ENCODE measurements around the gene PKNOX2. TPM values are rescaled to one million over a fixed set of nuclear protein-coding genes. Genes with fewer than 3 reads are reported as not detected.

The PKNOX2 gene
- total RNA-seq, 4 donors from 2014 or later: 0.40 to 5.9 (median 1.1) TPM; not detected in 1

GRCh38 chr11:125401235-125401634 is 236.7 kb downstream of the PKNOX2 start:
- no peak for DNase-seq
- Histone ChIP-seq H3K4me3 (no peak overlapping the region), H3K4me1 (peaks cover 0 to 18% (median 9%) of the 10 kb centered on the region in 3 donors), H3K9me3 (no peaks in the 10 kb centered on the region), H3K36me3 (no peaks in the 10 kb centered on the region), H3K27ac (peak overlapping the region in 1 of 4 donors; percentile 21), H3K27me3 (peaks cover 0 to 25% (median 0%) of the 10 kb centered on the region in 4 donors)
- intact Hi-C loops (cut with DNase I): no loop called here
- 80 to 81% methylated on average over 9 to 11 of the region's 12 CpGs for WGBS, 2 donors
- TF ChIP-seq POLR2A (IDR thresholded peaks at IDR 0.05): no peak
- TF ChIP-seq CTCF (IDR thresholded peaks at IDR 0.05): no peak

- H3K36me3 ChIP-seq: no peaks in the 10 kb centered on the region
- H3K9me3 ChIP-seq: no peaks in the 10 kb centered on the region
- H3K27ac ChIP-seq: no peak overlapping the region
- H3K4me1 ChIP-seq: peaks cover 0 to 18% (median 9%) of the 10 kb centered on the region in 3 donors
- H3K4me3 ChIP-seq: no peak overlapping the region
- no peak for DNase-seq
- intact Hi-C loops (cut with DNase I): no loop called here
- TF ChIP-seq POLR2A (IDR thresholded peaks at IDR 0.05): no peak
- no peak for TF ChIP-seq CTCF (IDR thresholded peaks at IDR 0.05)
- peaks cover 0 to 26% (median 0%) of the 10 kb centered on the region in 4 donors for H3K27me3 ChIP-seq
- WGBS, 2 donors: 65 to 78% methylated on average over 5 to 7 of the region's 11 CpGs
Measured at GRCh38 chr11:125401746-125402145, 237.2 kb downstream of the PKNOX2 start.

GRCh38 chr11:125402435-125402834 is 237.9 kb downstream of the PKNOX2 start:
- Histone ChIP-seq H3K27ac (no peak overlapping the region), H3K9me3 (no peaks in the 10 kb centered on the region), H3K4me3 (no peak overlapping the region), H3K27me3 (peaks cover 0 to 26% (median 0%) of the 10 kb centered on the region in 4 donors), H3K36me3 (no peaks in the 10 kb centered on the region), H3K4me1 (peaks cover 0 to 18% (median 9%) of the 10 kb centered on the region in 3 donors)
- 8 to 64% methylated on average over 2 of the region's 2 CpGs for WGBS, 2 donors
- TF ChIP-seq CTCF (IDR thresholded peaks at IDR 0.05) (no peak), POLR2A (IDR thresholded peaks at IDR 0.05) (no peak)
- intact Hi-C loops (cut with DNase I): no loop called here
- DNase-seq: no peak

GRCh38 chr11:125404157-125404810 is 239.7 kb downstream of the PKNOX2 start:
- 43 to 59% methylated on average over 3 to 12 of the region's 15 CpGs for WGBS, 2 donors
- H3K4me1 ChIP-seq: peaks cover 0 to 26% (median 9%) of the 10 kb centered on the region in 3 donors
- H3K36me3 ChIP-seq: no peaks in the 10 kb centered on the region
- no peak for TF ChIP-seq CTCF (IDR thresholded peaks at IDR 0.05)
- TF ChIP-seq POLR2A (IDR thresholded peaks at IDR 0.05): no peak
- H3K27me3 ChIP-seq: peaks cover 0 to 30% (median 0%) of the 10 kb centered on the region in 4 donors
- no peaks in the 10 kb centered on the region for H3K9me3 ChIP-seq
- DNase-seq: no peak
- H3K4me3 ChIP-seq: peak overlapping the region in 1 of 4 donors; percentile 43
- intact Hi-C loops (cut with DNase I): no loop called here
- no peak overlapping the region for H3K27ac ChIP-seq

Data from esophagus squamous epithelium (tissue), 5 donors.